Right hindlimb (tissue), 1 donor: Measurements from ENCODE around the gene POLA2.

Source experiments
- DNase-seq: peaks from one replicate; pipeline ENCODE4 v3.0.0-alpha.2; 2018

Gene POLA2

GRCh38 chr11:65340226-65340625 lies 78.5 kb downstream of the POLA2 start:
- no peak for DNase-seq

- DNase-seq: no peak
Observed at GRCh38 chr11:65341856-65342255, 80.1 kb downstream of the POLA2 start.
